ENCODE measurements around the gene TTL. TPM values are rescaled to one million over a fixed set of nuclear protein-coding genes. Genes with fewer than 3 reads are reported as not detected.

The TTL gene
- 15.3 and 24.7 TPM in 2 replicates for total RNA-seq

GRCh38 chr2:112481528-112482233, at the start of gene TTL:
Gene TTL, plus strand, starts transcription at chr2:112482156. Its CDS starts 189 bp downstream, at chr2:112482345.

GRCh38 chr2:112433480-112433879, 48.5 kb upstream of the TTL start, which contains the start of gene RGPD8:
Gene RGPD8, minus strand, starts transcription at chr2:112433645. Its CDS starts 192 bp downstream, at chr2:112433453.

GRCh38 chr2:112542123-112542983, 60.4 kb downstream of the TTL start, which contains the start of gene POLR1B:
Gene POLR1B, plus strand, starts transcription at chr2:112542465. Its CDS starts 30 bp downstream, at chr2:112542495.

GRCh38 chr2:112584134-112584890, 102.4 kb downstream of the TTL start, which contains the start of gene CHCHD5:
Gene CHCHD5, plus strand, starts transcription at chr2:112584609. Its CDS starts 39 bp downstream, at chr2:112584648.

Other genes with a start within 250 kb of the TTL start
- 4.3 and 4.5 TPM in 2 replicates for gene ZC3H8, start 227.1 kb upstream of the TTL start, total RNA-seq
- gene ZC3H6, start 206.6 kb upstream of the TTL start, total RNA-seq: 0.98 and 2.1 TPM in 2 replicates
- 0.88 and 3.9 TPM in 2 replicates for gene RGPD8, start 48.5 kb upstream of the TTL start, total RNA-seq
- 14.7 and 18.1 TPM in 2 replicates for gene POLR1B, start 60.3 kb downstream of the TTL start, total RNA-seq
- 27.1 and 39.4 TPM in 2 replicates for gene CHCHD5, start 102.5 kb downstream of the TTL start, total RNA-seq
- 56.9 and 72.2 TPM in 2 replicates for gene SLC20A1, start 163.8 kb downstream of the TTL start, total RNA-seq
- not detected in 2 replicates for gene NT5DC4, start 238.9 kb downstream of the TTL start, total RNA-seq

All from airway epithelial cell (primary cell).